Measurements from ENCODE around the gene MARCHF3.

The MARCHF3 gene

DNA sequence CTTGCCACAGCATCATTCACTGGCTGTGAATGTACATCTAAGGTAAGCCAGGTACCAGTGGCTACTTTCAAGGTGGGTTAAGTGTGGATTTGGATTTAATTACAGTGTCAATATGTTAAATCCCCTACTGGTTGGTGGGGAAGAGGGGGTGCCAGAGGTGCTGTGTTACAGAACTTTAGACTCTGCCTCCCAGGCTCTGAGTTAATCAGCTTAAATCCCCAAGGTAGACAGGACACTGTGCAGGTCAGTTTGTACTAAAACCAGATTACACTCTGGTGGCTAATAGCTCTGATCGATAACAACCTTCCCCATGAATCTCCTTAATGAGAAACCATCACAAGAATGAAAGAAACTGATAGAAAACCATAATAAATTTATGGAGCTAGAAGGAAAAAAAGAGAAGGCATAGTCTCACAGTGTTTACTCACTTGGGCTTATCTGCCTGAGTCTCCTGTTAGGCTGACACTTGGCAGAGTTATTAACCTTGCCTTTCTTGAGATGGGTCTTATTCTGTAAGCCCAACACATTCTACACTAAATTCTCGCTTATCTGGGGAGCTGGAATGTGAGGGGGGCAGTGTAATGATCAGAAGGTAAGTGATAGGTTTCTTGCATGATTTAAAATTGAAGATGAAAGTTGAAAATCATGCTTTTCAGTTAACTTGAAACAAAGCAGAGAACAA is 146.7 kb downstream of the MARCHF3 start:
- in situ Hi-C loops (cut with MboI; ENCODE audit: low sequenced_read_pairs) = no loop called here

DNA sequence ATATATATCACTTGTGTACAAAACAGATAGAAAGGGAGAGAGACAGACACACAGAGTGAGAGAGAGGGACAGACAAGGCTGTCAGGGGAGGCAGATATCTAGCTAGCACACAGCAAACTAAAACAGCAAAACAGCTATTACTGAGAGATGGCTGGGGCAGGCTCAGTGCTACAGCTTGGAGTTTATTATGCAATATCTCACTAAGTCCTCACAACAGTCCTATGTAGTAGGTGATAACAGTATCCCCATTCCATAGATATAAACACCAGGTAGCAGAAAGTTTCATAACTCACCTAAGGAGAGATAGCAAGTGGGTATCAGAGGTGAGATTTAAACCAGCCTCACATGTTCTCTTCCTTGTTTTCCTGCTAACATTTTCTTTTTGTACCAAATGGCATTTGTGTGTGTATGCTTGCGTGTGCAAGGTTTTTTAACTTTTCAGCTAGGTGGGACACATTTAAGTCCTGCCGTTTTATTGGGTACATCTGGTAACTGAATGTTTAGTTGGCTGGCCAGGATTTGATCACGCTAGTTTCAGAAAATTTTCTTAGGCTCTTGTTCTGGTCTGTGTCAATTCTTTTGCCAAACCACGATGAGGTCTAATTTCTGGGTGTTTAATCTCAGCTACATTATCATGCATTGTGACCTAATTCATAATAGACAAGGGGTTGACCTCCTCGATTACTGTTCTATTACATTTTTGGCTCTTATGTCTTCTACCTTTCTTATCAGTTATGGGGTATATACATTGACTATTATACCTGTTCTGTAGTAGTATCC is 148.3 kb downstream of the MARCHF3 start:
- in situ Hi-C loops (cut with MboI; ENCODE audit: low sequenced_read_pairs) = no loop called here

DNA sequence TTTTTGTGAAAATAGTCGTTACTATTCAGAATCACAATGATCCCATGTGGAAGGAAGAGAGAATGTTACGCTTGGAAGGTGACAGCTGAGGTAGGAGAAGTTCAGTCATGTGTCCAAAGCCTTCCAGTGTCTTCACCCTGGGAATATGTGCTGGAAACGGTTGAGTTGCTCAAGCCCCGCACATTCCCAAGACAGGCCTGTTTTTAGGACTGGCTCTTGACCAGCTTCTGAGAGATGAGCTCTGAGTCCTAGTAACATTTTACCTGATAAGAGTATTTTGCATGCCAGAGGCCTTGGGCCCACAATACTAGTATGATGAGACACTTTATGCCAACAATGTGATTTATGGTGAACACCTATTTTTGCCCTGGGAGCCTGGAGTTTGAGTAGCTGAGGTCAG is 151.7 kb downstream of the MARCHF3 start:
- in situ Hi-C loops (cut with MboI; ENCODE audit: low sequenced_read_pairs) = no loop called here

DNA sequence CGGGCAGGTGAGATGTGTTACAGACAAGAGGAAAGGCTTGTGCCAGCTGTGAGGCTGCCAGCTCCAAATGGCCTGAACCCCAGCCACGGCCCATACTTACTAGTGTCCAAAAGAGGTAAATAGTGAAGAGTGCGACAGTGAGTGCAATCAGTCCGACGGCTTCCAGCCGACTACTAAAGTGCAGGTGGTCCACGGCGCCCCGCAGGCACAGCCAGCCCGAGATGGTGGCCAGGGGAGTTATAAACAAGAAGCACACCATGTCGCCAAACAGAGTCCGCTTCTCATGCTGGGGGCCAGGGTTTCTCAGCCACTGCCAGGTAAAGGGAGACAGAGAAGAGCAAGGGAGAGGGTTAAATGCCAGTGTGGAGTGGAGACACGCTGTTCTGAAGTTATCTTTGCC is 152.3 kb downstream of the MARCHF3 start:
- in situ Hi-C loops (cut with MboI; ENCODE audit: low sequenced_read_pairs) = no loop called here

DNA sequence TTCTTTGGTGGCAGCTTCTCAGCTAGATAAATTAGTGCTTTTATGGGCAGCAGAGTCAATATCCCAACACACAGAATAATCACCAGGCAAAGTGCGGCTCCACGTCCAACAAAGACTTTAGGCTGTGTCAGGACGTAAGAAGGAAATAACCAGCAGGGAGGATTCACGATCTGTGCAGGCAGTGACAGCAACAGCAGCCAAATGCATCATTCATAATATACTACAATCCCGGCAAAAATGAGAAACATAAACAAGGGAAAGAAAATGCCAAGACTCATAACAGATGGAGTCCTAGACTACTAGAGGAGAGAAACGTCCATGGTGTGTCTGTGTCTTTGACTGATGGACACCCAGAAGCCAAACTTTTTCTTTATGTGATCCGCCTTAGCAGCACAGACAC is 152.8 kb downstream of the MARCHF3 start:
- in situ Hi-C loops (cut with MboI; ENCODE audit: low sequenced_read_pairs) = no loop called here

DNA sequence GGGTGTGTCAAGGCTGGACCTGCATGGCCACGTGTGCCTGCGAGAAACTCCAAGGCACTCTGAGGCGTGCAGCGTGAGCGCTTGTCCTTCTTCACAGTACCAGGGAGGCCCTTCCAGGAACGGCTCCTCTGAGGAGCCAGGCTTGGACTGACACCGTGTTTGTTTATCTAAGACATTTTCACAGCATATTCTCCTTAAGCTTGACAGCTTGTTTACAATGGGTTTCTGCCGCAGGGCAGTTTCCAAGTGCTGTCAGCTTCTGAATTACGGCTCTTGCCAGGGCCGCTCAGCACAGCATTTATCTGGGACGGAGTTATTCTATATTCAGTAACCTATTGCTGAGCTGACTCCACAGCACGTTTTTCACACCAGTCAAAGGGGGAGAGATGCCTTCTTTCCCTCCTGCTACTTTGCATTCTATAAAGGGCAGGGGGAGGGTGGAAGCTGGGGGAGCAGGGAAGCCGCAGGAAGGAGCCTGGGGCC is 155.0 kb downstream of the MARCHF3 start:
- in situ Hi-C loops (cut with MboI; ENCODE audit: low sequenced_read_pairs) = no loop called here

DNA sequence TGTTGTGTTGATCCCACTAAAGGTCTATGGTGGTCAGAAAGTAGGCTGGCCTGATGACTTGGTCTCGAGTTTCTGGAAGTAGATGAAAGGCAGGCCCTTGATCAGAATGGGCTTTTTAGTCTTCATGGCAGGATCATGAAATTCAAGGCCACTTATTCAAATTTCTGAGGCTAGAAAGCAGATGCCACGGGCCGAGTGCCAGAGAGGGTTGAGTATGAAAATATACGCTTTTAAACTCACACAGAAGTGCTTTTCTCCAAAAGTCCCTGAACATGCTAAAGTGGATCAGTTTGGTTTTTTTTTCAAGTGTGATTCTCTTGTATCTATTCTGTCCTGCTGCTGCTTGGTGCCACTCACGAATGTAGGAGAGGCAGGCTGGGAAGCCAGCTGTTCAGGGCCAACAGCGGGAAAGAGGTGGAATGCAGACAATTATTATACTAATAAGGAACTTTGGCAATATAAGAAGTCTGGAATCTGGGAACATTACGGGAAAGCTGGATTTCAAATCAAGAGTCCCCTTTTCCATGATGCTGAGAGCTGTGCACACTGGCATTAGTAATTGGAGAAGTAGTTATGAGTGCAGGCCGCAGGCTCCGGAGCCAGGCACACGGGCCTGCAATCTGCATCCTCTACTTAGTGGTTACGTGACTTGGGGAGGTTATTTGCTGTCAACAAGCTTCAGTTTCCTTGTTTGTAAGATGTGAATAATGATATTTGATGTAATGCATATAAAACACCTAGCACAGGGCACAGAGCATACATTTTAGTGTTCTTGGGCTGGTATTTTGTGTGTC is 157.6 kb downstream of the MARCHF3 start:
- in situ Hi-C loops (cut with MboI; ENCODE audit: low sequenced_read_pairs) = no loop called here

DNA sequence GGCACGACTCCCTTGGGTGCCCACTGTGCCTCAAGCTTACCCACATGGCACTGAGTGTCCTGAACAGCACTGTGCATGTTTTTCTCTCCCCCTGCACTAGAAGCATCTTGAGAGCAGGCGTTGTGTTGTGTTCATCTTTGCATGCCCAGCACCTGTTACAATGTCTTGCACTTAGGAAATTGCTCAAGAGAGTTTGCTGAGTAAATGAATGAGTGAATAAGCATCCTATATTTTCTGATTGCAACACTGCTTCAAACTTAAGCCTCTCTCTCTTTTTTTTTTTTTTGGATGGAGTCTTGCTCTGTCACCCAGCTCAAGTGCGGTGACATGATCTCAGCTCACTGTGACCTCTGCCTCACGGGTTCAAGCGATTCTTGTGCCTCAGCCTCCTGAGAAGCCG is 158.9 kb downstream of the MARCHF3 start:
- in situ Hi-C loops (cut with MboI; ENCODE audit: low sequenced_read_pairs) = no loop called here

DNA sequence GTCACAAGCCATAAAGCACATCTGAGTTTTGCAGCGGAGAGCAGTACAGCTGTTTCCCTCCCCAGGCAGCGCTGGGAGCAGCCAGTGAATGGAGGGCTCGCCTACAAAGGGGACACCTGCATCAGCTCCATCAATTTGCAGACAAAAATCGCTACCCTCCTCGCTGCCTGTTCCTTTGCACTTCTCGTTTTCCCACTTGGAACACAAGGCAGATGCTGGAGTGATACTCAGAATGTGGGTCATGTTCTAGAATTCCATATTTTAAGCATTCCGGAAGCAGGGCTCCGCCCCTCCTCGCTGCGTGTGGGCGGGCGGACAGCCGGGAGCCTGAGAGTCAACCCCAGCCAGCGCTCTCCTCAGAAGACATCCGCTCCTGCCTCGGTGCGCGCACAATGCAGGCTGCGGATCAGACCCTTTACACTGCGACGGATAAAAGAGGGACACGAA is 161.3 kb downstream of the MARCHF3 start:
- in situ Hi-C loops (cut with MboI; ENCODE audit: low sequenced_read_pairs) = no loop called here

DNA sequence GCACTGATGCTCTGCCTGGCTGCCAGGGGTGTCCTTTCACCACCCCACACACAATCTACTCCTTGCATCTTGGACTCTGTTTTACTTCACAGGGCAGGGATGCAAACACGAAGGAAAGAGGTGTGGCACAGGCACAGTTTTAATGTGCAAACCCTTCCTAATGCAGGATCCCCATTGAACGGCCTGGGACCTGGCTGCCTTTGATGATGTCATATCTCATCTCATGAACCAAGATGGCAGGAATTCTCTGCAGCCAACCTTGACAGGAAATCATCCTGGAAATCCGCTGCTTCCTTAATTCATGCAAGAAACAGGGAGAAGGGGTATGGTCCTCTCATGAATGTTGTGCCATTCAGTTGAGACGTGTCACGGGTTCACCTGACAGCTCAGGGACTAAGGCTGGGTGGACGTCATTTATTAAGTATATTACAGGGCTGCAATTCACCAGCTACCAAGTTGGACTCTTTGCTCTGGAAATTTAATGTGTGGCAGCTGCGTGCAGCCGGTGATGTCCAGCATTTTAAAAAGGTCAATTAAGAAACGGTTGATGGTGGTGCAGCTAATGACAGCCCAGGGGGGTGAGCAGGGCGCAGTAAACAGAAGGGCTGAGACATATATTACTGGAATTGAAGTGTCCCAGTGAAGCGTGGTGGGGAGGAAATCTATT is 161.9 kb downstream of the MARCHF3 start:
- in situ Hi-C loops (cut with MboI; ENCODE audit: low sequenced_read_pairs) = no loop called here

DNA sequence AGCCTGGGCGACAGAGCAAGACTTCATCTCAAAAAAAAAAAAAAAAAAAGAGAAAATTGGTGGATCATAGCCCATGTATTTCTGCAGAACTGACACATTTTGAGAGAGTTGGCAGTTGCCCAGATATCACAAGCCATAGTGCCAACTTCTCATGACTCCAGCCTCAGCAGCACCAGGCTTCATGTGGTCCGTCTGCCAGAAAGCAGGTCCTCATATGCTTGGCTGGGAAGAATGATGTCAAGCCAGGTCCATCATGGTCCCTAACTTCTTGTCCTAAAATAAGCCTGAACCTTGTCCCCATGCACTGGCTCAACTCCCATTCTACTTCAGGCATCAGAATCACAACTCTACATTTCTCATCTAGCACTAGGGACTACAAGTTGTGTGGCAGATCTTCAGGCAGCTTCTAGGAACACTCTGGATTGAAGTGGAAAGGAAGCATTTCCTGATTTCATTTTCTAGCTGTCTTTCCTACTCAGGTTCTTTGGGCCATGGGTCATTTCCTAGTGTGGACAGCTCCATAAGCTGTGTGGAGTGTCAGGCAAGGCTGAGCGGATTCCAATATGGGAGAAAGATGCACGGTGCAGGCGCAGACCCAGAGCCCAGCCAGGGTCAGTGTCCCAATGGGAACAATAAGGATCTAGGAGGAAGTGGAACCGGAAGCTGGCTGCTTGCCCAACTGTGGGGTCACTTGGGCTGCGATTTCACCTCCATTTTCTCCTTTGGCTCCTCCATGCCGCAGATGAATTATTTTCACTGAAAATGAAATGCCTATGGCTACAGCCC is 163.3 kb downstream of the MARCHF3 start:
- in situ Hi-C loops (cut with MboI; ENCODE audit: low sequenced_read_pairs) = no loop called here

DNA sequence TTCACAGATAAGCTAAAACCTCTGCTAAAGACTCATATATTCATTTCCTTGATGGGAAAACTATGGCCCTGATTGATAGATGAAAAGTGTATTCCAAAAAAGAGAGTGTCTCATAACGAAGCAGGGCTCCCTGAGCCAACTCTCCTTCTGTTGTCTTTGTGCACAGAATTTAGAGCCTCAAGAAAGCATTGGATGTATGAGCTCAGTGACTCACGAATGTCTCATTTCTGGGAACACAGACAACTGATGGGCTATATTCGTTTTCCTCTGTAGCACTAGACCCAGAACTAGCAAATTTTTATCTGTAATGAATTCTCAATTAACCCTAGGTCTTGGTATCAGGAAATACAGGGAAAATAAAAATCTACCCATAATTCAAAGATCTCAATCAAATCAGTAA is 165.1 kb downstream of the MARCHF3 start:
- in situ Hi-C loops (cut with MboI; ENCODE audit: low sequenced_read_pairs) = no loop called here

DNA sequence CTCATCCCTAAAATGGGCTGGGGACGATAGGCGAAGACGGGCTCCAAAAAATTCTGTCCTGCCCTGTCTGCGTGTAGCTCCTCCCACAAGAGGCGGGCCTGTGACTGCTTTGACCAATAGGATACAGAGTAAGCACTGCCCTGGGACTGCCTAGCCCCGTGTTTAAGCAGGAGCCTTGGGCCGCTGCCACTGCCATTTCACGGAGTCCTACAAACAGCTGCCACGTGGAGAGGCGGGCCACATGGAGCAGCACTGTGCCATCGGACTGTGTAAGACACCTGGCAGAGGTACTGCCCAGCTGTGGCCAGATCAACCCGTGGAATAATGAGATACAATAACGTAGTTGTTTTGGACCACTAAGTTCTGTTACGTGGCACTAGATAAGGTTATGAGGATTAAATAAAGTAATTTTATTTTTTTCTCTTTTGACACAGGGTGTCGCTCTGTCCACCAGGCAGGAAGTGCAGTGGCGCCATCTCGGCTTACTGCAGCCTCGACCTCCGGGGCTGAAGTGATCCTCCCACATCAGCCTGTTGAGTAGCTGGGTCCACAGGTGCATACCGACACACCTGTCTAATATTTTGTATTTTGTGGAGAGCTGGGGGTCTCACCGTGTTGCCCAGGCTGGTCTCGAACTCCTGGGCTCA is 166.2 kb downstream of the MARCHF3 start:
- in situ Hi-C loops (cut with MboI; ENCODE audit: low sequenced_read_pairs) = no loop called here

DNA sequence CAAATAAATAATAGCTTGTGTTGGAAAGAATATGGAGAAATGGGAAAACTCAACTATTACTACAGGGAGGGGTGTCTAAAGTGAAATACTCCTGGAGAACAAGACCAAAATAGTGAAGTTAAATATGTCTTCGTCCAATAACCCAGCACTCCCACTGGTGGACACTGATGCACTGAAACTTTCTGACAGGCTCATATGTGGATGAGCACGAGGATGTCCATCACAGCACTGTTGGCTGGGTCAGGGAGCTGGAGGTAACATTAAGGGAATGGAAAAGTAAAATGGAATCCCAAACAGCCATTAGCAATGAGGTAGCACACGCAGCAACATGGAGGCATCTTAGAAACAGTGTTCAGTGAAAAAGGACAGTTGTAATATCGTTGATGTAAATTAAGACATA is 167.0 kb downstream of the MARCHF3 start:
- in situ Hi-C loops (cut with MboI; ENCODE audit: low sequenced_read_pairs) = no loop called here

DNA sequence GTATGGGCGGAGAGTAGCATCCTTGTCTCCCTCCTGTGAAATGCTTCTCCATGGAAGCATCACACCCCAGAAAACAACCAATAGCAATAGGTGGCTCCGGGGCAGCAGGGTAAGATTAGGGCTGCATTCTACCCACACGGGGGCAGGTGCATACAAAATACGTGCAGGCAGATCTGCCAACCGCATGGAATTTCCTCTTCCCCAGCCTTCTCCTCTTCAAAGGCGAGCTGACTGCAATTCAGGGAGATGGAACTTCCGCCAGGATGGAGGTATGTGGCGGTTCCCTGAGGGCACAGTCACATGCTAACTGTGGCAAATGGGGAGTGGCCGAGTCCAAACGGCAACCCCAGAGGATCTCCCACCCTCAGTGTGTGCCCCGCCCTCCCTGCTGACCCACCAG is 171.9 kb downstream of the MARCHF3 start:
- in situ Hi-C loops (cut with MboI; ENCODE audit: low sequenced_read_pairs) = no loop called here

DNA sequence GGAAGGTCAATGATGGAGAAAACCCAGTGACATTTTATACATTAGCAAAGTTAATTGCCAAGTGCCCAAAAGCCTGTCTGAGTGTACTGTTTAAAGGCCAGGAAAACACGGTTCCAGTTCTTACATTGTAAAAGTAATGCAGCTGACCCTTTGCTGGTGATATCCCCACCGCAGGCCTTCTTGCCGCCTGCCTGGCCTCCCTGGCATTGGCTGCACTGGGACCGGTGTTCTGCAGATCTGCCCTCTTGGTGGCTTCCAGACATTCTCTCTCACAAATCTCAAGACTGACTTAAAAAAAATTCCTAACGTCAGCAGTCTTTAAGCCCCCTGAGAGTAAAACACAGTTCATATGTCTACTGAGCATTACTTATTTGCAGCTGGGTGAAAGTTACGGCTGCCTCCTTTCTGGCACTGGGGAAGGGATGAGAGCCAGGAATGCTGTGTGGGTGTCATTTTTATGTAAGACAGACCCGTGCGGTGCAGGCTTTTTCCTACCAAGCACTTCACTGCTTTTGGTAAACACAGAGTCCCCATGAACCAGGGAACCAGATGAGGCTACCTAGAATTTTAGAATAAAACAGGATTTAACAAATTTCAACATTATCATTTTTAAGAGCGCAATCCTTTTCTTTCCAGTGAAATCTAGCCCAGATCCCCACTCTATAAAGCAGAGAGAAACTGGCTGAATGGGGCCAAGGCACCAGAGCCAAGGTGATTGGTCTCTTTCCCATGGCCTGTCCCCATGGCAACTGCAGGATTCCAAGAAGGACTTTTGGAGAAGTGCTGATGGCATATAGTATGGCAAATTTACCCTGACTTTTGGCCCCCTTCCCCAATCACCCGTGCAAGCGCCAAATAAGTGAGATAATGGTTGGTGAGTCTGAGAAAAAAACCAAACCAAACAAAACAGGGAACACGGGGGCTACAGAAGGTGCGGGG is 172.6 kb downstream of the MARCHF3 start:
- in situ Hi-C loops (cut with MboI; ENCODE audit: low sequenced_read_pairs) = no loop called here

DNA sequence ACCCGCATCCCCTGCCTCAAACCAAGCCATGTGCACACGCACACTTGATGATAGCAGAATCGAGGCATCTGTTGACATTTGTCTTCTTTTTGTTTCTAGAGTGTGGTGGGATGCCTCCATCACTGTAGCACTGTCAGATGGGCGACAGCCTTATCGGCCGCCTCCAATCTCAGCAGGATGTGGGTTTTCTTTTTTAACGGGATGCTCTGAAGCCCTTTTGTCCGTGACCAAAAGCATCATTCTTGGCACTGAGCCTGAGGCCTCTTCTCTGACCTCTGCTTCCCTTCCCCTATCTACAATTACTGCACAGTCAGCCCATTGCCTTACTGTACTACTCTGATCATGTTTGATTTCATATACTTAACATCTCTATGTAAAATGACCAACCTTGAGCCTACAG is 175.1 kb downstream of the MARCHF3 start:
- in situ Hi-C loops (cut with MboI; ENCODE audit: low sequenced_read_pairs) = no loop called here

DNA sequence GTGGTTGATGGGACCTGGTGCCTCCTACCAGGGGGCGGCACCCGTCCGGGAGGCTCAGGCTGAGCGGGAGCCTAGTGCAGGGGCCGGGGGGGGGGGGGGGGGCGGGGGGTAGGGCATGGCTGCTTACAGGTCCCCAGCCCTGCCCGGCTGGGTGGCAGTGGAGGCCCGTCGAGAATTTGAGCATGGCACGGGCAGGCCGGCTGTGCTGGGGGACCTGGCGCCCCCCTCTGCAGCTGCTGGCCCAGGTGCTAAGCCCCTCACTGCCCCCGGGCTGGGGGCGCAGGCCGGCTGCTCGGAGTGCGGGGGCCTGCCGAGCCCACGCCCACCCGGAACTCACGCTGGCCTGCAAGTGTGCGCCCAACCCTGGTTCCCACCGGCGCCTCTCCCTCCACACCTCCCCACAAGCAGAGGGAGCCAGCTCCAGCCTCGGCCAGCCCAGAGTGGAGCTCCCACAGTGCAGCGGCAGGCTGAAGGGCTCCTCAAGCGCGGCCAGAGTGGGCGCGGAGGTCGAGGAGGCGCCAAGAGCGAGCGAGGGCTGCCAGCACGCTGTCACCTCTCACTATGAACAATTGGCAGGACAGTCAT is 175.7 kb downstream of the MARCHF3 start:
- in situ Hi-C loops (cut with MboI; ENCODE audit: low sequenced_read_pairs) = no loop called here
